Measurements from ENCODE around the gene POC1B.
A peak's percentile ranks its signal among the peaks of the same experiment; 100 is the strongest.

The POC1B gene

DNA sequence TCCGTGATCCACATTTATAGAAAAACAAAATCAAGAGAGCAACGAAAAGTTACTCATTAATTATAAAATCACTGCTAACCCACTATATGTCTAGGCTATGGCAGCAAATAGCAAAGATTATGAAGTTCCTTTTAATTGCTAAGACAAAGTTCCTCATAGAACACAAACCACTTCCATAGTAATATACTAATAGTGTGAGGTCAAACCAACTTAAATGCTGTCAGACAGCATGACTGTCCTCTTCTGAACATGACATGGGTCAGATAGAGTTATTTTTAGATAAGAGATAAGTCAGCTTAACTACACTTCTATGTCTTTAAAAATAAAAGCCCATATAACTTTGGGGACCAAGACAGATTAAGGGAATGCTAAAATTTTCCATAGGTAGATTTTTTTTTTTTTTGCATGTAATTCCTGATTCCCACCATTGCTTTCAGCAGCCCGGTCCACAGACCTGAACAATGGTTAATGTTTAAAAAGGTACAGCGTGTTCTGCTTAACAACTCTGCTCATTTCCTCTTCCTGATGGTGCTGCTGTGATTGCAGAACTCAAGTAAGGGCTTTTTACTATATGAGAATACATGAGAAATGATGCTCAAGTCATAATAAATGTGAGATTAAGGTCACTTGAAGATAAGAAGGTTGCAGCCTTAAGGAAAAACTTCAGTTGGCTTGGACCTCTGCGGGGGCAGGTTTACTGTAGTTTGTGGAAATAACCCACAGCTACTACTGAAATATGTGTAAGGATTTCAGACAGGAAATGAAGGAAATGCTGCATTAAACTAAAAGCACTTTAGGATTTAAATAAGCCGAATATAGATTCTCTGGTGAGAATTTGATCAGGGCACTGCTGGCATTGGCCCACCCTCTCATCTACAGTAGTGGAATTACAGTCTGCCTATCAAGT is 135.8 kb downstream of the POC1B start:
- peak in 1 of 3 donors; percentile 9 for DNase-seq (ENCODE audit: low read depth in 2 of 3, low spot score in 1 of 3)

DNA sequence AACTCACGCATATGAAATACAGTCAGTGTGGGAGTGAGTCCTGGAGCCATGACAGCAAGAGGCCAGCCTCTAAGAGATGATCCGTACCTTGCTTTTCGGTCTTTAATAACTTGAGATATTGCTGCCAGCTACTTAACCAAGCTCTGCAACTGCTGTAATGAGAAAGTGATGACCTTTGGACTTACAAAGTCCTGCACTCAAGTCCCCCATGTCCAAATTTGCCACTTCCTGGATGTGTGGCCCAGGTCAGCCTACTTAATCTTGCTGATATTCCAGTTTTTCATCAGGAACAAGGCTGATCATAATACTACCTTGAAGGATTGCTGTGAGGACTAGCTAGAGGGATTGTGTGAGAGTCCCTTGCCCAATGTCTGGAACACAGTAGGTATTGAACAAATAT is 139.7 kb downstream of the POC1B start:
- no peak for DNase-seq (ENCODE audit: low read depth in 2 of 3, low spot score in 1 of 3)

DNA sequence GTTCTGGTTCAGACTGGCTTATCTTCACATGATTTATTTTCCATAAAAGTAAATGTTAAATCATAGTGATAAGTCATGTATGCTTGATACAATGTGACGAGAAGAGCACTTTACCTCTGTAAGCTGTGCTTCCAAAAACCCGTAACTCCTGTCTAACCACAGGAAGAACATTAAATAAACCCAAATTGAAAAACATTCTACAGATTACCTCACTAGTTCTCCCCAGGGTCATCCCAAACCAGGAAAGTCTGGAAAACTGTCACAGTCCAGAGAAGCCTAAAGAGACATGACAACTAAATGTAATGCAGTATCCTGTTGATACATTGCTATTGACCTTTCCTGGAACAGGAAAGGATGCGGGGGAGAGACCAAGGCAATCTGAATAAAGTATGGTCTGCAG is 141.0 kb downstream of the POC1B start:
- DNase-seq (ENCODE audit: low read depth in 2 of 3, low spot score in 1 of 3): no peak

DNA sequence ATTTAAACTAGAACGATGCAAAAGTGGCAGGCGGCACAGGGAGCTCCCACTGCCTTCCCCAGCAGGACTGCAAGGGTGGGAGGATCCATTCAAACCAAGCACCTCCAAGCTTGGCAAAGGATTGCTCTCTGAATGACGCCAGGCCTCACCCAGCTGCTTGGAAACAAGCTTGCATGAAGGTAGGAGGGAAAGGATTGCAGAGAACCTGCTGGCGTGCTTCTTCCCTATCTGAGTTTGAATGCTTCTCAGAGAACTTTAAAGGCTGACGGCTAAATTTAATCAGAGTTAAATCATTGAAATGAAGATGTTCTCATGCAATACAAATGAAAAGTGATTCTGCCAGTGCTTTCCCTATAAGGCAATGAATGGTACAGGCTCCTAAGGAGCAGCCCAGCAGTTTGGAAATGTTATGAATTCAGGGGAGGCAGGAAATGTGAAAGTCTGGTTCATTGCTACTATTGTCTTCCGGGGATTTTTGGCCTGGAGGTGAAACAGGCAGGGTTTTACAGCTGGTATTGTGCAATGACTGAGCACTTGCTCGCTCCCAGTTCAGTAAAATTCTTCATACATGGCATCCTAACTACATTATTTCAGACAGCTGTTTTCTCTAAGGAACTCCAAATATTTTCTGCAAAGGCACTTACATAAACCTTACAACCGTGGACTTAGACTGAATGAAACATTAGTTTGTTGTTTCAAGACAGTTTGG is 141.6 kb downstream of the POC1B start:
- DNase-seq (ENCODE audit: low read depth in 2 of 3, low spot score in 1 of 3): no peak

DNA sequence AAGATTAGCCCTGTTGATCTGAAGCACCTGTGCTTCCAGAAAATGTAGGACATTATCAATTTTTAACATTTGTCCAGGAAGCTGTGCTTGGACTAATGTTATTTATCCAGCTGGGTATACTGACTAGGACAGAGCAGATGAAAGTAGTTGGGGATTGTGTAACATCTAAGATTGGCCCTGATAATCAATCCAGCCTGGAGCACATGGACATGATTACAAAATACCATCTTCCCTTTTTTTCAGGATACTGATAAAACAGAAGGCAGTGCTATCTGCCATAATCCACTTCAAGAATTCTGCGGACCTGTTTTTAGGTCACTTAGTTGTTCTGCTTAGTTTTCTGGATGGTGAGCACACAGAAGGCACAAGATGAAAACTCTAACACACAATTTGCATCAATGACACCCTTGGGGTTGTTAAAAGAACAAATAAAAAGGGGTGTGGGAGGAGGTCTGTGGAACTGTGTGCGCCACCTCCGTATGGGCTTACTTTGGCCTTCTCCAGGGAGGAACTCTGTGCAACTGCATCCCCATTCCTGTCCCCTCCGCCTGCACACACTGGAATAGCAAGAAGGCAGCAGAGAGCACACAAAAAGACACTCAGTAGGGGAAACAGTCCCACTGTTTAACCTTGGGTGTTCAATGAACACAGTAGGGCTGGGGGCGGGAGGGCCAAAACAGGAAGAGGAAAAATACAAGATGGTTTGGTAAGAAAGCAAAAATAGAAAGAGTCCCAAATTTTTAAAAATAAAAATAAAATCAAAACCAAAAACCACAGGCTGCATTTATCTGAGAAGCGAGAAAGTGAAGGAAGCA is 142.4 kb downstream of the POC1B start:
- DNase-seq (ENCODE audit: low read depth in 2 of 3, low spot score in 1 of 3): no peak

DNA sequence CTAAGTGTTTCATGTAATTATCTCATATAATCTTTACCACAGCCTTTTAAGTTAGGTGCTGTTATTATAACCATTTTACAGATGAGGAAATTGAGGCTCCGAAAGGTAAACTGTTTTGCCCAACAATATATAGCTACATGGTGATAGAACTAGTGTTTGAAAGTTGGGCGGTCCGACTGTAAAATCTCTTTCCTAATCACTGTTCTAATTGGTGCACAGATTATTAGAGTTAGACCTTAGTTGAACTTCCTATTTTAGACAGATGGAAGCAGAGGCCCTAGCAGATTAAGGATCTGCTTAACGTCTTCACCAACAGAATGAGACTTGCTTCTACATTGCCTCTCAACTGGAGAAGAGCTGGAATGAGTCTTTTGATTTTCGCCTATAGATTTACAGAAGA is 143.5 kb downstream of the POC1B start:
- no peak for DNase-seq (ENCODE audit: low read depth in 2 of 3, low spot score in 1 of 3)

DNA sequence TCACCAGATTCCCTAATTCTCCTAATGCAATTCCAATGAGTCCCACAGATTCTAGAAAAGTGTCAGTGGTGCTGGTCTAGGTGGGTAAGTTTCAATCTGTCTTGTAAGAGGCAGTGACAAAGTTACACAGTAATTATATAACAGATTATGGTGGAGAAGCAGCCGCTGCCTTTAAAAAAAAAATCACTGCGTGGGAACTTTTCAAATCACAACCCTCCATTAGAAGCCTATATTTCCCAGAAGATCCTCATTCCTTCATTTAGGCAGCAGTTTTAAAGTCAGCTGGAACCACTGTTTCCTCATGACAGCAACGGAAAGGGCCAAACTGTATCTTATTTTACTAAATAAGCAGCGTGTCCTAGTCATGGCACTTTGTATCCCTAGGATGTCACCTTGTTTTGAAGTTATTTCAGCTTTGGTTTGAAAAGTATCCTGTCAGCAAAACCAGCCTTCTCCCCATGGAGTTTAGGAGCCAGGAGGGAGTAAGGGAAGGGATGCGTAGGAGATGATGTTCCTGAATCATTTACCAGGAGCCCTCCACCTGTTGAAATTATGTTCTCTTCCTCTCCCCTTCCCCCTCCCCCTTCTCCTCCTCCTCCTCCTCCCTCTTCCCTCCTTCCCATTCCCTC is 145.9 kb downstream of the POC1B start:
- DNase-seq (ENCODE audit: low read depth in 2 of 3, low spot score in 1 of 3): no peak

DNA sequence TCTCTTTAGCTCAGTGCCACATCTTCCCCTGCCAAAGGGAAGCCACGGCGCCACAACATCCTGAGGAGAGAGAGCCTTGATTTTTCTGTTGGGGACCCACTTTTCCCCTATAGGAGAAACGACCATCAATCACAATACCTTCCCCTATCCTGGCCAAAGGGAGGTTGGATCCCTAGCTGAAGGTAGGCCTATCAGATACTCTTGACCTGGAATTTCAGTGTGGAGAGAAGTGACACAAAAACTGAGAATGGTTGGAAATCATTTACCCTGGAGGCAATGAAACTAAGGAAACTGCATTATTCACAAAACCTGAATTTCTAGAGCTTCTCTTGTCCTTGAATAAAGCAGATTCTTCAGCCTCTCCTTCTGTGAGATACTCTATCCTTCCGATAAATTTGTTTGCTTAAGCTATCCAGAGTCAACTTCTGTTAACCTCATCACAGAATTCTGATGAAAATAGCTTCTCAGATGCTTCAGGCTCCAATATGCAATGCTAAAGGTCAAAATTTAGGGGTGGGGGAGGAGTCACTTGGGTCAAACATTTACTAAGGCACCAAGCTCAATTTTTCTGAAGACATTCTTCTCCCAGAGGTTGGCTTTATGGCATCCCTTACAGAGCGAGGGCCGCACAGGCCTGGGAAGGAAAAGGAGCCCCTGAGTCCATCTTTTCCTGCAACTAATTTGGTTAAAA is 146.6 kb downstream of the POC1B start:
- no peak for DNase-seq (ENCODE audit: low read depth in 2 of 3, low spot score in 1 of 3)

DNA sequence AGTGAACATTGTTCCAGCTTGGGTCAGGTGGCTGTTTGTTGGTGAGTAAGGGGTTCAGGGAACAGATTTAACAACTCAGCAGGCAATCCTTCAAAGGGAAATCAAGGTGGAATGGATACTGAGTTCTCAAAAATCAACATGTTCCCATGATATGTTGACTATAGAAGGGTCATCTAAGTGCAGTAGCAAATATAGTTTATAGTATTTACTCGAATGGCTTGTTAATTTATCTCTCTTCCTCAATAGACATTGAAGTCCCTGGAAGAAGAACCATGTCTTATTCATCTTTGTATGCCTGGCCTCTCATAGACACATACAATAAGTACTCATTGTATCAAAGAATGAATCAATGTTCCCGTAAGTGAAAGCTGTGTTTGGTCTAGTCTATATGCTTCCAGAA is 149.0 kb downstream of the POC1B start:
- no peak for DNase-seq (ENCODE audit: low read depth in 2 of 3, low spot score in 1 of 3)

DNA sequence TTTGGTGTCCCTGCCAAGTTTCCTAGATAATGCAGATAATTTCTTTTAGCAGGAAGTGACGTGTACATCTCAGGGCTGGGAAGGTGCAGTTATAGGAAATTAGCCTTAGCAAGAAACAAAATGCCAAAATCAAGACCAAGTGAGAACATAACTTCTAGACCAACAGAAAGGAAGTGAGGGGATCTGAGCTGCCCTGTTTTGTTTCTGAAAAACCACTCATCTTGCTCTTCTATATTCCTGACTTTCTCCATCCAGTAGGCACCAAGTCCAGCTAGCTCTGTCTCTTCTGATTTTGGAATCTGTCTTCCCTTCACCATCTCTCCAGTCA is 149.7 kb downstream of the POC1B start:
- no peak for DNase-seq (ENCODE audit: low read depth in 2 of 3, low spot score in 1 of 3)

DNA sequence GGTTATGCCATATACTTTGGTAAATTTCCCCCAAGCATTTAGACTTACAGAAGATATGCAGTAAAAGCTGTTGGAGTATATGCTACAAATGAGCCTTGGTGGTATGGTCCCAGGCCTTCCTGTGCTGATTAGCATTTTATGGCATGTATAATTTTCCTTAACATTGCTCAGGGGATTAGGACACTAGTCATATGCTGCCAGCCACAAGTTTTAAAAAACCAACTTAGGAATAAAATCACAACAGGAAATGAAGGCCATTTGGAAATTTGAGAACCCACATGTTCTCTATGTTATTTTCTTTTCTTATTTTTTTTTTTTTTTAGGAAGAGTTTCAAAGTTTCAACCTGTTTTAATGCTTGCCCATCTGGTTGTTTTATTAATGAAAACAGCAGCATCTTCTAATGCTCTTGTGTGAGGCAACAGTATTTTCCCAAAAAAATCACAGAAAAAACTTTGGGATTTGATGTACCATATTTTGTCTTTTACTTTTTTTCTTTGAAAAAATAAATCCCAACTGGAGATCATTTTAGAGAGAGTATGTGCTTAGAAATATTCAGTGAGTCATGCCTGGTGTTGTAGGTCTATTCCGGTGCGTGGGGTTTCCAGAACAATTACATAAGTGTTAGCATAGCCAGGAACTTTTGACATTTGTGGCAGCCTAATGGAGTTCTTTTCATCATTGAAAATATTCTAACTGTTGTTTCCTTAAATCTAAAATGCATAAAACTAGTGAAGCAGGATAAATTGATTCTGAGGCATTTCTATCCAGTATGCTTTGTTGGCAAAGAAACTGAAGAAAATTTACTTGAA is 151.9 kb downstream of the POC1B start:
- DNase-seq (ENCODE audit: low read depth in 2 of 3, low spot score in 1 of 3): no peak

DNA sequence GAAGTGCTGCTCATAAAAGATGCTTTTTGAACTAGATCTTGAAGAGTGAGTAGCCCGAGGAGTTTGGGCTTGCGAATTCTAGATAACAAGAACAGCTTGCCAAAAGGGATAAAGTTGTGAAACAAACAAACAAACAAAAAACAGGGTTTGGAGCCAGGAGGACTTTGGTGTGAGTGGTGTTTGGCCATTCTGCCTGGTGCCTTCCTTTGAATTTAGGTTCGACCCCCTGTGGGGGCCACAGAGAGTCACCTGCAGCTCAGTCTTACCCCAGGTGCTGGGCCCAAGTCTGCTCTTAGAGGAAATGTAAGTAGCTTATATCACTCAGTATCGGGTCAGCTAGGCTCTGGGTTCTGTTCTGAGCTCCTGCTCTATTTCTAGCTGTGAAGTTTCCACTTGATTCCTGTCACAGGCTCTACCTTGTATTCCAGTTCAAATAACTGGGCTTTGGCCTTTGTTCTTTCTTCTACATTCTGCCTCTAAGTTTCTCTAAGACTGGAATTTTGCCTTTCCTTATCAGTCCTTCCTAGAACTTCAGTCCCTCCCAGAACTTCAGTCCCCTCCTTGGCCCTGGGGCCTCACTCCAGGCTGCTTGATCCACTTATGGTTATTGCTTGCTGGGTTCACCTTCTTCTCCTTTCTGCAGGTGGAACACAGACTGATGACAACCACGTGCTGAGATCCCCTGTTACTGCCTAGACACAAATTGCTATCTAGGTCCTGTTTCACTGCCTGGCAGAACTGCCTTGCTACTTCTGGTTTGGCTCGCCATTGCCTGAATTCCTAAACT is 153.1 kb downstream of the POC1B start:
- DNase-seq (ENCODE audit: low read depth in 2 of 3, low spot score in 1 of 3): no peak

DNA sequence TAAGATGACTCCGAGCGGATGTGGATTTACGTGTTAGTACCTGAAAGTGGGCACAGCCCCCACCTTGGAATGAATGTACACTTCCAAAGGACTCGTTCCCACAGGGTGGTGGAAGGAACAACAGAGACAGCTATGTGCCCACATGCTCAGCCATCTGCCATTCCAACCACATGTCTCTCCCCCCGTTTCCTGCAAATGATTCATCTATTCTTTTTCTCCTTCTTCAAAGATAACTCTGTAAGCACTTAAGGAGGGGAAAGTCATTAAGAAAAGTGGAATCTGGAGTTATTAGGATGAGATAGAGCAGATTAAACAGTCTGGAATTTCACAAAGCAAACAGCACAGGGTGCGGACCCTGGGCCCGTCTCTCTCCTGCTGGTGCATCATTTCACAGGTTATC is 155.0 kb downstream of the POC1B start:
- DNase-seq (ENCODE audit: low read depth in 2 of 3, low spot score in 1 of 3): no peak

DNA sequence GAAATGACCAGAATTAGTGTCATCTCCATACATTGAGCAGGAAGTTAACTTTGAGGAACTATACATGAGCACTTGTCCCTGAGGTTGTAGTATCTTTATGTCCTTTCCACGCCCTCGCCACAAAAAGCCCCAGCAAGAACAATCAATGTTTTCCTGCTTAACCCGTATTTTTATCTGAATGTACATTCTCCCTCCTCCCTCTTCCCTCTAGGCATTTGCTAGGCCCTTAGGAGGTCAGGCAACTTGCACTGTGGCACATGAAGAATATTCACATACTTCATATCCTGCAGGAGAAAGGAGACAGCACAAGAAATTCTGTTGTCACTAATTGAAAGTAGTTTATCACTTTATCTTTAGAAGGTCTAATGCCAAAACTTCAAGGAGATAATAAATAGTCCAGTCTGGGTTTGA is 155.4 kb downstream of the POC1B start:
- no peak for DNase-seq (ENCODE audit: low read depth in 2 of 3, low spot score in 1 of 3)
